DOHH2 (cell line): ENCODE results near the gene CEP63.

Source experiments
- H3F3A ChIP-seq: fragments of 200-600 bp; sonication (generic), shearing (Covaris generic); 2 replicates; pipeline ENCODE4 v1.6.0; 2016; ENCODE audit warnings: antibody characterized with exemption, mild to moderate bottlenecking; ENCODE audit not compliant: control insufficient read depth, insufficient read depth
- H3K27ac ChIP-seq: fragments of 200-600 bp; sonication (generic); 2 replicates; pipeline ENCODE4 v1.5.1; 2014; ENCODE audit warnings: low read depth, mild to moderate bottlenecking, low read length, moderate library complexity
- H3K27me3 ChIP-seq: fragments of 200-600 bp; sonication (generic); 2 replicates; pipeline ENCODE4 v1.6.1; 2014; ENCODE audit warnings: mild to moderate bottlenecking, low read length, mixed read lengths; ENCODE audit not compliant: control insufficient read depth
- H3K36me3 ChIP-seq: fragments of 200-600 bp; sonication (generic); 2 replicates; pipeline ENCODE4 v1.6.1; 2014; ENCODE audit warnings: mild to moderate bottlenecking, low read length, moderate library complexity, mixed read lengths; ENCODE audit not compliant: control insufficient read depth
- H3K4me1 ChIP-seq: fragments of 200-600 bp; sonication (generic); 2 replicates; pipeline ENCODE4 v1.6.1; 2014; ENCODE audit warnings: mild to moderate bottlenecking, low read length, mixed read lengths; ENCODE audit not compliant: control insufficient read depth
- H3K4me2 ChIP-seq: fragments of 200-600 bp; sonication (generic); 2 replicates; pipeline ENCODE4 v1.6.0; 2014; ENCODE audit warnings: mild to moderate bottlenecking, low read length, moderate library complexity
- H3K4me3 ChIP-seq: fragments of 200-600 bp; sonication (generic); 2 replicates; pipeline ENCODE4 v1.5.1; 2014; ENCODE audit warnings: mild to moderate bottlenecking, low read length, mixed read lengths
- H3K79me2 ChIP-seq: fragments of 200-600 bp; sonication (generic); 2 replicates; pipeline ENCODE4 v1.6.1; 2014; ENCODE audit warnings: mild to moderate bottlenecking, low read length, mixed read lengths; ENCODE audit not compliant: control insufficient read depth
- H3K9me2 ChIP-seq: fragments of 200-600 bp; sonication (generic); replicated peaks from 2 replicates; pipeline ENCODE4 v1.6.1; 2014; ENCODE audit warnings: mild to moderate bottlenecking, low read length, mixed read lengths; ENCODE audit not compliant: control insufficient read depth
- H3K9me3 ChIP-seq: fragments of 200-600 bp; sonication (generic); 2 replicates; pipeline ENCODE4 v1.6.1; 2014; ENCODE audit warnings: antibody characterized with exemption, low read length, mixed read lengths; ENCODE audit not compliant: control insufficient read depth, insufficient read depth
- H4K20me1 ChIP-seq: fragments of 200-600 bp; sonication (generic); 2 replicates; pipeline ENCODE4 v1.6.0; 2014; ENCODE audit warnings: low read depth, mild to moderate bottlenecking, antibody characterized with exemption, low read length, moderate library complexity; ENCODE audit not compliant: control insufficient read depth, insufficient read depth
- CTCF ChIP-seq: fragments of 200-600 bp; sonication (generic); IDR thresholded peaks from one replicate; pipeline ENCODE4 v1.5.1; 2014; ENCODE audit warnings: antibody characterized with exemption, mild to moderate bottlenecking, low read depth, low read length; ENCODE audit not compliant: poor library complexity, severe bottlenecking
- EZH2phosphoT487 ChIP-seq: fragments of 200-600 bp; sonication (generic); IDR thresholded peaks from 2 replicates; pipeline ENCODE4 v1.6.1; 2017; ENCODE audit warnings: borderline replicate concordance, mild to moderate bottlenecking, antibody characterized with exemption, low read length, moderate library complexity, mixed read lengths

Gene CEP63

GRCh38 chr3:134597390-134597970 is 111.6 kb downstream of the CEP63 start:
- Histone ChIP-seq H3K79me2 (no peaks in the 10 kb centered on the region), H4K20me1 (no peaks in the 10 kb centered on the region), H3K36me3 (no peaks in the 10 kb centered on the region), H3K27me3 (peaks cover 7% of the 10 kb centered on the region; the same call in 1 of the 2 replicates), H3K4me2 (no peak overlapping the region), H3K9me2 (no peaks in the 10 kb centered on the region), H3F3A (no peaks in the 10 kb centered on the region), H3K4me1 (peaks cover 12% of the 10 kb centered on the region), H3K27ac (no peak overlapping the region), H3K4me3 (no peak overlapping the region), H3K9me3 (no peaks in the 10 kb centered on the region)
- TF ChIP-seq EZH2phosphoT487 (no peak), CTCF (no peak)

- Histone ChIP-seq H3K4me1 (peaks cover 12% of the 10 kb centered on the region), H3K27me3 (peaks cover 7% of the 10 kb centered on the region; the same call in 1 of the 2 replicates), H3K27ac (no peak overlapping the region), H3K9me3 (no peaks in the 10 kb centered on the region), H3K9me2 (no peaks in the 10 kb centered on the region), H4K20me1 (no peaks in the 10 kb centered on the region), H3K4me2 (no peak overlapping the region), H3K4me3 (no peak overlapping the region), H3F3A (no peaks in the 10 kb centered on the region), H3K36me3 (no peaks in the 10 kb centered on the region), H3K79me2 (no peaks in the 10 kb centered on the region)
- TF ChIP-seq EZH2phosphoT487 (no peak), CTCF (no peak)
Observed at GRCh38 chr3:134598763-134599545, 113.1 kb downstream of the CEP63 start.

- Histone ChIP-seq H3K4me3 (no peak overlapping the region), H3K79me2 (no peaks in the 10 kb centered on the region), H3K27ac (no peak overlapping the region), H4K20me1 (no peaks in the 10 kb centered on the region), H3K9me2 (no peaks in the 10 kb centered on the region), H3F3A (no peaks in the 10 kb centered on the region), H3K4me2 (no peak overlapping the region; the same call in 1 of the 2 replicates), H3K36me3 (no peaks in the 10 kb centered on the region), H3K4me1 (peaks cover 12% of the 10 kb centered on the region), H3K9me3 (no peaks in the 10 kb centered on the region), H3K27me3 (peaks cover 7% of the 10 kb centered on the region; the same call in 1 of the 2 replicates)
- TF ChIP-seq CTCF = no peak
- no peak for TF ChIP-seq EZH2phosphoT487
Observed at GRCh38 chr3:134600206-134600605, 114.3 kb downstream of the CEP63 start.
